ENCODE results near the gene JUN.

DNA sequence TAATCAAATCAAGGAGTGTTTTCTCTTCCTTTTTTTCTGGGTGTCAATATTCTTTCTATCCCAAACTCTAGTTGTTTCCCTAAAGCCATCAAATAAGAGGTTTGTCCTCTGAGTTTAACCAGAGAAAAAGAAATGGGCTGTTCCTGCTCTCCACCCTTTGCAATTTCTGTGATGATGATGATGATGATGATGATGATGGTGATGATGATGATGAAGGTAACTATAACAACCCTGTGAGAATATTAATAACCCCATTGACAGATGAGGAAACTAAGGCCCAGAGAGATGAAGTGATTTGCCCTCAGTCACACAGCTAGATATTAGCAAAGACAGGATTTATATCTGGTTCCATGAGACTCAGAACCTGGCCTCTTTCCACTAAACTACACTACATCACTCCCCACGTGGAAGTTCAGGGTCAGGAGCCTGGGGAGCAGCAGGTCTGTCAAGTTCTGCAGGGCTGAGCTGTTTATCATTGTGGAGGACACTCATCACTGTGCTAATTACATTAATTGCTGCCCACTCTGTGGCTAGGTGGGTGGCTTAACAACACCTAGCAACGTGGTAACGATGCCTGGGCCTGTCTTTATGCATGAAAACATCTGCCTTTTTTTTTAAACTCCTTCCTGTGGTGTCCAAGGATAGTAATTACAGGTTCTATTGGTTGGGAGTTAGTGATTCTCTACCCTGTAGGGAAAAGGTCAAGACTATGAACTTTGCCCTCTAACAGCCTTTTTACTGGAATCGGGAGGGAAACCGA lies 19.0 kb upstream of the JUN start:
- TF ChIP-seq RAD21 (IDR thresholded peaks at IDR 0.05; ENCODE audit: low read length) (no peak), POLR2A (IDR thresholded peaks at IDR 0.05; ENCODE audit: low read depth, low read length) (no peak), MXI1 (IDR thresholded peaks at IDR 0.05; ENCODE audit: borderline replicate concordance, low read depth, low read length) (no peak), BHLHE40 (IDR thresholded peaks at IDR 0.05; ENCODE audit: low read depth, low read length) (no peak), SMC3 (IDR thresholded peaks at IDR 0.05; ENCODE audit: low read depth, low read length) (no peak), RFX5 (IDR thresholded peaks at IDR 0.05; ENCODE audit: low read depth, low read length) (no peak), CEBPB (IDR thresholded peaks at IDR 0.05; ENCODE audit: low read depth, low read length) (no peak)
- TF ChIP-seq, protein P1, sequence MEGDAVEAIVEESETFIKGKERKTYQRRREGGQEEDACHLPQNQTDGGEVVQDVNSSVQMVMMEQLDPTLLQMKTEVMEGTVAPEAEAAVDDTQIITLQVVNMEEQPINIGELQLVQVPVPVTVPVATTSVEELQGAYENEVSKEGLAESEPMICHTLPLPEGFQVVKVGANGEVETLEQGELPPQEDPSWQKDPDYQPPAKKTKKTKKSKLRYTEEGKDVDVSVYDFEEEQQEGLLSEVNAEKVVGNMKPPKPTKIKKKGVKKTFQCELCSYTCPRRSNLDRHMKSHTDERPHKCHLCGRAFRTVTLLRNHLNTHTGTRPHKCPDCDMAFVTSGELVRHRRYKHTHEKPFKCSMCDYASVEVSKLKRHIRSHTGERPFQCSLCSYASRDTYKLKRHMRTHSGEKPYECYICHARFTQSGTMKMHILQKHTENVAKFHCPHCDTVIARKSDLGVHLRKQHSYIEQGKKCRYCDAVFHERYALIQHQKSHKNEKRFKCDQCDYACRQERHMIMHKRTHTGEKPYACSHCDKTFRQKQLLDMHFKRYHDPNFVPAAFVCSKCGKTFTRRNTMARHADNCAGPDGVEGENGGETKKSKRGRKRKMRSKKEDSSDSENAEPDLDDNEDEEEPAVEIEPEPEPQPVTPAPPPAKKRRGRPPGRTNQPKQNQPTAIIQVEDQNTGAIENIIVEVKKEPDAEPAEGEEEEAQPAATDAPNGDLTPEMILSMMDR (conservative IDR thresholded peaks at IDR 0.05; ENCODE audit: low read depth, low read length) = no peak
- TF ChIP-seq, protein P2, sequence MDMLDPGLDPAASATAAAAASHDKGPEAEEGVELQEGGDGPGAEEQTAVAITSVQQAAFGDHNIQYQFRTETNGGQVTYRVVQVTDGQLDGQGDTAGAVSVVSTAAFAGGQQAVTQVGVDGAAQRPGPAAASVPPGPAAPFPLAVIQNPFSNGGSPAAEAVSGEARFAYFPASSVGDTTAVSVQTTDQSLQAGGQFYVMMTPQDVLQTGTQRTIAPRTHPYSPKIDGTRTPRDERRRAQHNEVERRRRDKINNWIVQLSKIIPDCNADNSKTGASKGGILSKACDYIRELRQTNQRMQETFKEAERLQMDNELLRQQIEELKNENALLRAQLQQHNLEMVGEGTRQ (IDR thresholded peaks at IDR 0.05; ENCODE audit: low read depth, low read length) = no peak

Data from IMR-90 (cell line).